MCF 10A (cell line): ENCODE results near the gene LIMS2. TPM values are rescaled to one million over a fixed set of nuclear protein-coding genes. Genes with fewer than 3 reads are reported as not detected.

Experiments
- BruUV-seq: library from RNA; stranded (reverse); fragments of 400-500 nt; replicated peaks from 2 replicates; lab custom pipeline; 2021; lab: Mats Ljungman, UMichigan
- CTCF ChIA-PET: fragments of 300-600 bp; sonication (Branson Sonifier 250); formaldehyde crosslinking; extraction: SDS; loops from one replicate; lab custom pipeline; 2021; ENCODE audit warnings: antibody characterized with exemption, inconsistent platforms; lab: Yijun Ruan, JAX
- POLR2A ChIA-PET: fragments of 300-600, 350-650 bp; sonication (Branson Sonifier 250); formaldehyde crosslinking; extraction: SDS; loops from one replicate; lab custom pipeline; 2020; ENCODE audit warnings: antibody characterized with exemption, inconsistent platforms; lab: Yijun Ruan, JAX
- DNase-seq: peaks from one replicate; pipeline ENCODE4 v3.0.0-alpha.2; 2018; ENCODE audit not compliant: unreplicated experiment
- H3K27ac Mint-ChIP-seq: one replicate; pipeline ENCODE4 v1.8.0; 2022; ENCODE audit warnings: mild to moderate bottlenecking, low read depth, mixed read lengths; ENCODE audit not compliant: unreplicated experiment
- H3K27me3 Mint-ChIP-seq: one replicate; pipeline ENCODE4 v1.8.0; 2022; ENCODE audit warnings: mixed read lengths; ENCODE audit not compliant: insufficient read depth, unreplicated experiment
- H3K36me3 Mint-ChIP-seq: one replicate; pipeline ENCODE4 v1.8.0; 2022; ENCODE audit warnings: mild to moderate bottlenecking, moderate library complexity, mixed read lengths; ENCODE audit not compliant: insufficient read depth, unreplicated experiment
- H3K4me1 Mint-ChIP-seq: one replicate; pipeline ENCODE4 v1.8.0; 2022; ENCODE audit warnings: mixed read lengths; ENCODE audit not compliant: insufficient read depth, unreplicated experiment
- H3K4me3 Mint-ChIP-seq: one replicate; pipeline ENCODE4 v1.8.0; 2022; ENCODE audit warnings: mild to moderate bottlenecking, moderate library complexity, mixed read lengths; ENCODE audit not compliant: unreplicated experiment
- H3K9me3 Mint-ChIP-seq: one replicate; pipeline ENCODE4 v1.8.0; 2022; ENCODE audit warnings: mixed read lengths; ENCODE audit not compliant: unreplicated experiment
- intact Hi-C: fragments of 100-400 bp; cut with micrococcal nuclease; formaldehyde crosslinking; loops from 2 replicates; pipeline ENCODE4 v1.14.1; 2022
- total RNA-seq: library from RNA; stranded (reverse); gene quantifications from 2 replicates; pipeline ENCODE4 v1.2.3, GENCODE V29; 2022
- TF ChIP-seq, protein P1 (sequence below): fragments of 200-600 bp; IDR thresholded peaks from one replicate; pipeline ENCODE4 v1.8.0; 2022; ENCODE audit warnings: antibody characterized with exemption, mild to moderate bottlenecking; ENCODE audit not compliant: unreplicated experiment

Gene LIMS2
- total RNA-seq, 1 experiment from 2014 or later, result not detected

DNA sequence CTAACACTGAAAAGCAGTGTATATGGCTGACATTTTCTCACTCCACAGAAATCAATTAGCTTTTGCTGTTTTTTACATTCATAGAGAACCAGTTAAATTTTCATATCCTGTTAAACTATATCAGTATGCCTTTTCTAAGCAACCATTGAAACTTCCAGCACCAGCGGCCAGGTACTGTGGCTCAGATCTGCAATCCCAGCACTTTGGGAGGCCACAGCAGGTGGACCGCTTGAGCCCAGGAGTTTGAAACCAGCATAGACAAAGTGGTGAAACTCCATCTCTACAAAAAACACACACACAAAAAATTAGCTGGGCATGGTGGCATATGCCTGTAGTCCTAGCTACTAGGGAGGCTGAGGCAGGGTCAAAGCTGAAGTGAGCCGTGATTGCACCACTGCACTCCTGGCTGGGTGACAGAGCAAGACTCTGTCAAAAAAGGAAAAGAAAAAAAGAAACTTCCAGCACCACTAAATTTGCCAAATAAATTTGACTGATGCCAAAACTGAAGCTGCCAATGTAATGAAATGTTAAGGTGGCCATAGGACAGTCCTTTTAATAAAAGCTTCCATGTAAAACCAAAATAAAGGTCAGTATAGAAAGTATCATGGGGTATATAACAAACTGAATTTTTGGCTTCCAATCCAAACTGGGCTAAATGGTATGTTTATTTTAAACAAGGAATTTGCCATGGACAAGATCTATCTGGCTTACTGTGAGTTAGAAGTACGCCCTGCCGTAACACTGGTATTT is 29.5 kb upstream of the LIMS2 start:
- DNase-seq, result no peak
- no peaks in the 10 kb centered on the region for H3K9me3 Mint-ChIP-seq
- ChIA-PET POLR2A (interaction anchor here (0.6 to 1.4 kb wide), 7 partner anchors 9 to 397 kb away, joined by 3 to 6 read pairs (median 3); no protein-coding TSS in a partner anchor), CTCF (interaction anchor here (0.7 kb wide), 2 partner anchors 11 to 54 kb away, joined by 3 read pairs; no protein-coding TSS in a partner anchor)
- no peaks in the 10 kb centered on the region for H3K27me3 Mint-ChIP-seq
- peaks cover 19% of the 10 kb centered on the region for H3K4me1 Mint-ChIP-seq
- TF ChIP-seq, protein P1, sequence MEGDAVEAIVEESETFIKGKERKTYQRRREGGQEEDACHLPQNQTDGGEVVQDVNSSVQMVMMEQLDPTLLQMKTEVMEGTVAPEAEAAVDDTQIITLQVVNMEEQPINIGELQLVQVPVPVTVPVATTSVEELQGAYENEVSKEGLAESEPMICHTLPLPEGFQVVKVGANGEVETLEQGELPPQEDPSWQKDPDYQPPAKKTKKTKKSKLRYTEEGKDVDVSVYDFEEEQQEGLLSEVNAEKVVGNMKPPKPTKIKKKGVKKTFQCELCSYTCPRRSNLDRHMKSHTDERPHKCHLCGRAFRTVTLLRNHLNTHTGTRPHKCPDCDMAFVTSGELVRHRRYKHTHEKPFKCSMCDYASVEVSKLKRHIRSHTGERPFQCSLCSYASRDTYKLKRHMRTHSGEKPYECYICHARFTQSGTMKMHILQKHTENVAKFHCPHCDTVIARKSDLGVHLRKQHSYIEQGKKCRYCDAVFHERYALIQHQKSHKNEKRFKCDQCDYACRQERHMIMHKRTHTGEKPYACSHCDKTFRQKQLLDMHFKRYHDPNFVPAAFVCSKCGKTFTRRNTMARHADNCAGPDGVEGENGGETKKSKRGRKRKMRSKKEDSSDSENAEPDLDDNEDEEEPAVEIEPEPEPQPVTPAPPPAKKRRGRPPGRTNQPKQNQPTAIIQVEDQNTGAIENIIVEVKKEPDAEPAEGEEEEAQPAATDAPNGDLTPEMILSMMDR, result no peak
- BruUV-seq, result no TSS peak
- intact Hi-C loops, result loop anchor here (5.0 kb wide), 1 partner anchor 107 kb away; the partner anchor contains the start of gene WDR33
- peaks cover 41% of the 10 kb centered on the region for H3K36me3 Mint-ChIP-seq
- H3K27ac Mint-ChIP-seq, result no peak overlapping the region
- H3K4me3 Mint-ChIP-seq, result no peak overlapping the region

DNA sequence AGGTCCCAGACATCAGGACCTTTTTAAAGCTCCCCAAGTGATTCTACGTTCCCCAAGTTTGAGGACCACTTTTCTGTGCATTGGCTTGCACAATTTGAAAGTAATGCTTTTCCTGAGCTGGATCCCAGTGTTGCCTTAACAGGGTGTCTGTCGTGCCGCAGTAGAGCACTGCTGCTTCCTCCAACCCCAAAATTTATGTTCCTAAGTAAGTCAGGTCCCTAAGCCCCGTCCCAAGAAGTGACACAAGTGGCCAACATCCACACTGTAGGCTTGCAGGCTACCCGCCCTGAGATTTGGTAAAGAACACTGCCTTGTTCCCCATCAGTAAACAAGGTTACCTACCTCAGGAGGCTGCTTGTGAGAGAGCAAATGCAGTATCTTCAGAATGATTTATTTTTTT is 28.0 kb upstream of the LIMS2 start:
- no TSS peak for BruUV-seq
- peaks cover 19% of the 10 kb centered on the region for H3K4me1 Mint-ChIP-seq
- H3K27me3 Mint-ChIP-seq, result no peaks in the 10 kb centered on the region
- intact Hi-C loops, result loop anchor here (5.0 kb wide), 1 partner anchor 109 kb away; the partner anchor contains the start of gene WDR33
- TF ChIP-seq, protein P1, result no peak
- peaks cover 32% of the 10 kb centered on the region for H3K36me3 Mint-ChIP-seq
- POLR2A ChIA-PET, result interaction anchor here (0.6 to 1.5 kb wide), 5 partner anchors 13 to 177 kb away, joined by 3 to 7 read pairs (median 3); partner anchors contain the start of gene IWS1
- H3K9me3 Mint-ChIP-seq, result no peaks in the 10 kb centered on the region
- CTCF ChIA-PET, result interaction anchor here (0.7 kb wide), 2 partner anchors 11 to 37 kb away, joined by 3 to 5 read pairs; no protein-coding TSS in a partner anchor
- no peak for DNase-seq
- no peak overlapping the region for H3K4me3 Mint-ChIP-seq
- no peak overlapping the region for H3K27ac Mint-ChIP-seq

DNA sequence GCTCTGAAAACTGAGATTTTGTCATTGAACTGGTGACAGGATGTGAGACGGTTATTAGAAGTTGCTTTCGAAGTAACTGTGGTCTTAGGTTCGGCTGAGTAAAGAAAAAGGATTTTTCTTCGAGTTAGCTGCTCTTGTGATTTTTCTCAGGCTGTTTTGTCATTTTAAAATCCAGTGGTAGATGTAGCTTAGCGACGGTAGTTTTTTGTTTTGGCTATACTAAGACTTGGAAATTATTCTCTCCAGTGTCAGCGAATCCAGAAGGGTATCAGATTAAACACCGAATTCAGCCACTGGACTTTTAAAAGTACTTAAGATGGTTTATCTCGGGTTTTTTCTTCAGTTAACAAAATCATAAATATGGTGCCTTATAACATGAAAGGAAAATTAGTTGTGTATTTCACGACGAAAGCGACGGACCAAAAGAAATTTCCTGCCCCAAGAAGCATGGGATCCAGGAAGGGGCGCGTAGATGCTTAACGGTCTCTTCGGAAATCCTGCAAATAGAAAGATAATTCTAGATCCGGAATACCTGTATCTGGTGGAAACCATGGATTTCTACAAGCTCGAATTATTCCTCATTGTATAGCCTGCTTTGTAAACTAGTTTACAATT is 27.2 kb upstream of the LIMS2 start:
- DNase-seq, result no peak
- Mint-ChIP-seq H3K36me3 (peaks cover 25% of the 10 kb centered on the region), H3K4me3 (peak overlapping the region; percentile 84), H3K27me3 (no peaks in the 10 kb centered on the region), H3K9me3 (no peaks in the 10 kb centered on the region), H3K4me1 (peaks cover 19% of the 10 kb centered on the region), H3K27ac (peak overlapping the region; percentile 90)
- intact Hi-C loops, result loop anchor here (5.0 kb wide), 1 partner anchor 110 kb away; the partner anchor contains the start of gene WDR33
- BruUV-seq, result TSS peak; percentile 70
- TF ChIP-seq, protein P1, result no peak
- CTCF ChIA-PET, result interaction anchor here (0.7 kb wide), 1 partner anchor 38 kb away, joined by 5 read pairs; no protein-coding TSS in a partner anchor
- POLR2A ChIA-PET, result interaction anchor here (0.6 to 2.0 kb wide), 19 partner anchors 8 to 316 kb away, joined by 3 to 11 read pairs (median 4); partner anchors contain the start of genes IWS1, POLR2D and WDR33
